SK-N-DZ (cell line): Measurements from ENCODE around the gene HOXA7. TPM values are rescaled to one million over a fixed set of nuclear protein-coding genes. Genes with fewer than 3 reads are reported as not detected.
A peak's percentile ranks its signal among the peaks of the same experiment; 100 is the strongest.

Experiments used
- DNase-seq: peaks from one replicate; pipeline ENCODE4 v3.0.0-alpha.2; 2015; ENCODE audit warnings: low spot score
- polyA plus RNA-seq, 2 experiments: library from polyadenylated mRNA; depleted of rRNA; stranded (reverse); fragments of >200 nt; gene quantifications; 2 replicates each; pipeline ENCODE4 v1.2.3, GENCODE V29; 2014

The HOXA7 gene
- polyA plus RNA-seq (2014; cell fraction: cytosol; rRNA removed): not detected in 2 replicates
- polyA plus RNA-seq (2014; cell fraction: nucleus; rRNA removed): not detected in 2 replicates

DNA sequence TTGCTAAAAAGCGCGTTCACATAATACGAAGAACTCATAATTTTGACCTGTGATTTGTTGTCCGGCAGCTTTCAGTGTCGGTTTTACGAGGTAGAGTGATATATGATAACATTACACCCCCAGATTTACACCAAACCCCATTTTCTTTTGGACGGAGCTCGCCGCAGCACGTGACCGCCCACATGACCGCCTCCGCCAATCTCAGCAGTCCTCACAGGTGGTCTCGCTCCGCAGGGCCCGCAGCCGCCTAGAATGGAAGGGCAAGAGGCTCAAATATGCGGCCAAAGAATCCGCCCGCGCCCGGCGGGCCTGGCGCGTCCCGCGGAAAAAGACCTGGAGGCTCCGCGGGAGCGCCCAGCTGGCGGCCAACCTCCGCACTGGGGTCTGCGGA, at the start of gene HOXA7:
Gene HOXA7 (minus strand): TSS at position 168 of the 391 bp plus-strand sequence. CDS start 130 bp downstream, at position 38.
- DNase-seq: no peak

GRCh38 chr7:27205325-27206280, 49.1 kb upstream of the HOXA7 start:
- no peak for DNase-seq

- DNase-seq: no peak
Observed at GRCh38 chr7:27204851-27205322, 48.4 kb upstream of the HOXA7 start.

GRCh38 chr7:27203964-27204594, 47.6 kb upstream of the HOXA7 start:
- no peak for DNase-seq

DNA sequence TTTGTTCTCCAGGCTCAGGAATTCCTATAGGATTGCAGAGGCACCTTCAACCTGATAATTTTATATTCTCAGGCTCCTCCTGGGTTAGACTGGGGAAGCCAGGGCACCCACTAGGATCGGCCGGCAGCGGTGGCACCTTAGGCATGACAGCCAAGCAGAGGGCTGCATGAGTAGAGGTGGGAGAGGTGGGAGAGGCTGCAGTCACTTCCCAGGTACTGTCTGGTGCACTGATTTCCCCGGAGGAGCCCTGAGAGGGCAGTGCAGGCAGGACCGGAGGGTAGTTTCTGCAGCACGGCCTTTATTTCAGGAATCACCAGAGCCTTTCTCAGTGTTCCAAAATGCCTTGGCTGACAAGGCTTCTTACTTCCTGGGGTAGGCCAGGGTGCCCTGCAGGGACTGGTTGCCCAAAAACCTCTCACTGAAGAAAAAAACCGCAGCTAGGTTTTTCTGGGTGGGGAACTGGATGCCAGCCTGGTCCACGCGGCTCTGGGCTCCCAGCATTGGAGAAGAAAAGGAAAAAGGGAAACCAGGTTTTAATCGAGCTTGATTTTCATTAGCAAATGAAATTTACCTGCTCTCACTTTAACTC, 47.0 kb upstream of the HOXA7 start:
- DNase-seq: no peak

GRCh38 chr7:27202862-27203134, 46.3 kb upstream of the HOXA7 start:
- no peak for DNase-seq

GRCh38 chr7:27202018-27202861, 45.8 kb upstream of the HOXA7 start:
- DNase-seq: no peak

DNA sequence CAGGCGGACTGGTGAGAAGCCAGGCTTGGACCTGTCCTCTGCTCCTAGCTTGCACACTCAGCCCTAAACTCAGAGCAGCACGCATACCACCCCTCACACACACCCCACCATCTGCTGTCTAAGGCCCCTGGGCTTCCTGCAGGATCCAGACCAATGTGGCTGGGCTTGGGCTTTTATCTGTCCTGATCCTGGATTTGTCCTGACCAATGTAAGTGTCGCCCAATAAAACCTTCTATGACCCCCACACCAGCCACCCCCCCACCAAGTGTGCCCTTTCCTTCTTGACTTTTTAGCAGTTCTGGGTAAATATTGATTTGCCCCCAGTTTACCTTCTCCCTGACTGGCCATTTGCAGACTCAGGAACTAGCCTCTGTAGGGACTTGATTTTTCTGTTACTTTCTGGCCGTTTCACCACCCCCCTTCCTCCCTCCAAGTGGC, 45.1 kb upstream of the HOXA7 start:
- no peak for DNase-seq

- no peak for DNase-seq
Observed at GRCh38 chr7:27200761-27201579, 44.5 kb upstream of the HOXA7 start.

DNA sequence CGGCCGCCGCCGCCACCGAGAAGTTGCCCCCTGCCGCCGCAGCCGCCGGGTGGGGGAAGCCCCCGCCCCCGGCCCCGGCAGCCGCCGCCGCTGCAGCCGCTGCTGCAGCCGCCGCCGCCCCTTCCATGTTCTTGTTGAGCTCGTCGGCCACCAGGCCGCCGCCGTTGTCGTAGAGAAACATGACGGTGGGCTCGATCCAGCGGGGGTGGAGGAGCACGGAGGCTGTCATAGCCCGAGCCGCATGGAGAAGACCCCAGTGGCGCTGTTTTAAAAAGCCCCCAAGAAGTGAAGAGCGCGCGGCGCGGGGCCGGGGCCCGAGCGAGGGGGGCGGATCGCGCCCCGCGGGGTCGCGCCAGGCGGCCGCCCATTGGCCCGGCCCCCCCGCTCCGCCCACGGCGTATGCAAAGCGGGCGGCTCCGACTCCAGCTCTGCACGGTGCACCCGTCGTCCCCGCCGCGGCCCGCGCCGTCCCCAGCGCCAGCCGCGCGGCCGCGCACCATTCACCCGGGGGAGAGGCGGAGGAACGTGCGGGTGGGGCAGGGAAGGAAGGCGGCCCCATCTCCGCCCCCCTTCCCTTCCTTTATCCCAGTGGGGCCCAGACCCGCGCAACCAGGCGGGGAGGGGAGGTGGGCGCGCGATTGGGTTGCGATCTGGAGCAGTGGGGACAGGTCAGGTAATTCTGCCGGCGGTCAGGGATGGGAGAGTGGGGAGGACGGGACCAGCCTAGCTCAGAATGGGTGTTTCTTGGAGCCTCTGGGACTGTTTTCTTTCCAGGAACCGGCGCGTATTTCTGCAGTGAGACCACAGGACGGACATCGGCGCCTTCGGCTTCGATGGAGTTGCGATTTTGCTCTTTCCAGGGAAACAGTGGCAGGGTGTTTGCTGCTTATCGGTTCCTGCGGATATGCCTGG, 43.6 kb upstream of the HOXA7 start, which contains the start of gene HOXA13:
Gene HOXA13 (minus strand): TSS at position 243 of the 912 bp plus-strand sequence. CDS start 14 bp downstream, at position 229.
- peak; percentile 52 for DNase-seq

DNA sequence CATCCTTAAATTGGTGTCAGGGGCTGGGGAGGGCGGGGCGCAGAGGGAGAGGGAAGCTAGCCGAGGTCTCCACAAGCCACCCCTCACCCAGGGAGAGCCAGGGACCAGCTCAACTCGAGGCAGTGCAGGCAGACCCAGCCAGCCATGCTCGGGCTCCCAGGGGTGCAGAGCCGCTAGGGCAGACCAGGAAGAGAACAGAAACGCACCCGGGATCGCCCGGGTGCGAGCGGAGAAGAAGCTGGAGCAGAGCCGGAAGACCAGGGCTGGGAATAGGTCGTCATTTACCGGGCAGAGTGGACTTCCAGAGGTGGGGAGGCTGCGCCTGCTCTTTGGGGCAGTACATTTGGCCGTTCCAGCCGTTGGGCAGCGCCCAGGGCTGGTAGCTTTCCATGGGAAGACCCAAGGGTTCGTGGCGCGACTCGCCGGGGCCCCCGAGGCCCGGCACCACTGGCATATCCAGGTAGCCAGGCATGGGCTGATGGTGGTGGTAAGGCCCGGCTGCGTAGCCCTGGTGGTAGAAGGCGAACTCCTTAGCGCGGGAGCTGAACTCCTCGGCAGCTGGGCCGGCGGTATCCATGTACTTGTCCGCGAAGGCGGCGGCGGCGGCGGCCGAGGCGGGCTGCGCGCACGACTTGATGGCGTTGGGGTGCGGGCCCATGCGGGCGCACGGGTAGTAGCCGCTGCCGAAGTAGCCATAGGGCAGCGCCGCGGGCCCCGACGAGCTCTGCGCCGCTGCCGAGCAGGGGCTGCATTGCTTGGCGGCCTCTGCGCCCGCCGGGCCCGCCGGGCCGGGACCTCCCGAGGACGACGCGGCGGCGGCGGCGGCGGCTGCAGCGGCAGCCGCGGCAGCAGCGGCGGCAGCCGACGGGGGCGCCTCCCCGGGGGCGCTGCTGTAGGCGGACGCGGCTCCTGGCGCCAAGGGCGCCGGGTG, 42.7 kb upstream of the HOXA7 start:
- DNase-seq: no peak

DNA sequence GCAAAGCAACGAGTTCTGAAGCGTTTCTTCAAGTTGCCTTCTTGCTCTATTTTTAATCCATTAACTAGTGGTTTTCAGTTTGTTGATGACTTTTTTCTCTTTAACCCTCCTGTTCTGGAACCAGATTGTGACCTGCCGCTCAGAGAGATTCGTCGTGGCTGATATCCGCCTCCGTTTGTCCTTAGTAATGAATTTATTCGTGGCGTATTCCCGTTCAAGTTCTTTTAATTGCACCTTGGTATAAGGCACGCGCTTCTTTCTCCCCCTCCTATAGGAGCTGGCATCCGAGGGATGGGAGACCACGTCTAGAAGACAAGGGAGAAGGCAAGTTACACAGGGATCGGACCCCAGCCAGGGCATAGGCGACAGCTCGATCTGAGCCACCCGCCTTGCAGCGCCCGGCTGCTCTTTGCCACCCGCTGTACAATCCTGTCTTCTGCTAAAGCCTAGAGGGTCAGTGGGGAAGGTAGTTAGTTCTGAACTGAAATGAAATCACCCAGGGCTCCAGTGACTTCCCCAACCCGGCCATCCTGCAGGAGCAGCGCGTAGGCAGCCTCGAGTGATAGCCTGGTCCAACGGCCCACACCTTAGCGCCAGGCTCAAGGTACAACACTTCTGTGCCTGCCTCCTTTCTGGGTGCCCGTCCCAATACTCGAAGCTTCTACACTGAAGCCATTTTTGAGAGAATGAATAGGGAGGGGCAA, 41.8 kb upstream of the HOXA7 start:
- DNase-seq: no peak

- DNase-seq: no peak
Observed at GRCh38 chr7:27197137-27198042, 40.9 kb upstream of the HOXA7 start.

DNA sequence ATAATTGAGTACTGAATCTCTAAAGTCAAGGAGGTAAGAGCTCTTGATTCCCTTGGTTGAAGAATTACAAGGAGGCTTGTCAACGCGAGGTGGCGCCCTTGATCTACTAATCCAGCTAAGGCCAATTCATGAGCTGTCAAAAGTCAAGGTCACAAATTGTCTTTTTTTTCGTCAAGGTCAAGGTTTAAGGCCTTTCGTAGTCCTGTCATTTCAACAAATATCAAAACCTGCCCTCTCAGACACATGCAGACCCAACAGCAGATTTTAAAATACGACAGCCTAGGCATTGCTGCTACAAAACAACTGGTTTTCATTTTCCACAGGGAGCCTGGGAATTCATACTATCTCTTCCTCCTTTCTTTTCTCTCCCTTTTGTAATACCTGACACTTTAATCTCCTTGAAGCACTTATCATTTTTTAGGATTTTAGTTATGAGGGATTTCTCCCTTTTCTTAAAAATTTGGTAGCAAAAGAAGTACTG, 39.9 kb upstream of the HOXA7 start:
- peak; percentile 77 for DNase-seq

DNA sequence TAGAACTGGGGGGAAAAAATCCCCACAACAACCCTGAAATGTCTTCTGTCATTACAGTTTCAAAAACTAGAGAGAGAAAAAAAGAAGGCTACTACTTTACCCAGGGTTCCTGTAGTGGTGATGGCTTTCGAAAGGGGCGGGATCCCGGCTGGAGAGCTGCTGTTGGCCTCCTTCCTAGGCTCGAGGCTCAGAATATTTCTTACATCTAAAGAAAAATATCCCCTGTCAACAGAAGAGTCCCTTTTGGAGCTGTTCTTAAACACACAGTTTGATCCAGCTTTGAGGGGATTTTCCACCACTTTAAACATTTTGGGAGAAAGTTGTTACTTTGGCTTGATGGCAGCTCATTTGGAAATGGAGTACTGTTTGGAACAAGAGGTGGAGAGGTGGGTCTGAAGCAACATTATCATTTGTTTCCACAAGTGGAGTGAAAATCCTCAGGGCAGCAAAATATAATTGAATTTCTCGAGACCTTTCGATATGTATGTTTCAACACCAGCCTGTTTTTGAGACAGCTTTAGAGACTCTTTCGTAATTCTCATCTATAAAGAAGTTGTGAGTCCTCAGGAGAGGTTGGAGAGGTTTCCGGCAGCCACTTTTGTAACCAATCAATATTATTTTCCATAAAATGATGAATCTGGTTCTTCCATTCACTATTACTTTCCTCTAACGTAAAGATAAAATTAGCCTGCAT, 38.4 kb upstream of the HOXA7 start:
- DNase-seq: no peak

DNA sequence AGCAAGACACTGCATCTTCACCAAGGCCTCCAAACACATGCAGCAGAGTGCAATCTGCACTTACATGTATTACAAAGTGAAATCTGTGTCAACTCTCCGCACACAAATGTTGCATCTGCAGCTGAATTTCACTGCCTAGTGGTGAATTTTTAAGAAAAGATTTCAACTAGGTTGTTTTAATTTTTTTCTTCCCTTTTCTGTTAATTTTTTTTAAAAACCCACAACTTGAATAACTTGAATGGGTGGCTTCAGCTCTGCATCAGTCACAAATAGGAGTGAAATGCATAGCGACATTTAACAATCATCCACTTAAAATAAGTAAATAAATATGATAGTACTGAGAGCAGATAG, 37.5 kb upstream of the HOXA7 start:
- DNase-seq: no peak
